HG03039 (cell line): Measurements from ENCODE around the gene SSH3.

Experiments used
- ATAC-seq: cut with Tn5 transposase; IDR thresholded peaks from one replicate; pipeline ENCODE4 v1.9.1; 2021; ENCODE audit warnings: mild to moderate bottlenecking, moderate library complexity; ENCODE audit not compliant: unreplicated experiment

Gene SSH3

DNA sequence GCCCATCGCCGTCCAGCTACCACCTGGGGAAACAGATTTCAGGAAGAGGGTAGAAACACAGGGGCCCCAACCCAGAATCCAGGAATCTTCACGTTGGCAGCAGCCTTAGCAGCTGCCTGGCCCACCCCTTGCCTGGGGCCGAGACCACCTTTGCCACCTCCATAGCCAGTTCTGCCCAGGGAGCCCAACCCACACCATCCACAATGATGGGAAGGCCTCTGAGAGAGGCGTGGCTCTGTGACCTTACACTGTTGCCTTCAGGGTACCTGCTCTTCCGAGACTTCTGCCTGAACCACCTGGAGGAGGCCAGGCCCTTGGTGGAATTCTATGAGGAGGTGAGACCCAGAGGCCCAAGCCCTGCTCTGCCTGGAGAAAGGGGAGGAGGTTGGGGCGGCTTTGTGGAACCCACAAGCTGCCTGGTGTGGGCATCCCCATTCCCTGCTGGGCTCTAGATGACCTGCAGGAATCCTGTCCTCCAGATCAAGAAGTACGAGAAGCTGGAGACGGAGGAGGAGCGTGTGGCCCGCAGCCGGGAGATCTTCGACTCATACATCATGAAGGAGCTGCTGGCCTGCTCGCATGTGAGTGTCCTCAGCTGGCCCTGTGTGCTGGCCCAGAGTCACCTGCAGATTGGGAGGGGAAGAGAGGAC, 24.3 kb upstream of the SSH3 start:
- ATAC-seq: no peak

DNA sequence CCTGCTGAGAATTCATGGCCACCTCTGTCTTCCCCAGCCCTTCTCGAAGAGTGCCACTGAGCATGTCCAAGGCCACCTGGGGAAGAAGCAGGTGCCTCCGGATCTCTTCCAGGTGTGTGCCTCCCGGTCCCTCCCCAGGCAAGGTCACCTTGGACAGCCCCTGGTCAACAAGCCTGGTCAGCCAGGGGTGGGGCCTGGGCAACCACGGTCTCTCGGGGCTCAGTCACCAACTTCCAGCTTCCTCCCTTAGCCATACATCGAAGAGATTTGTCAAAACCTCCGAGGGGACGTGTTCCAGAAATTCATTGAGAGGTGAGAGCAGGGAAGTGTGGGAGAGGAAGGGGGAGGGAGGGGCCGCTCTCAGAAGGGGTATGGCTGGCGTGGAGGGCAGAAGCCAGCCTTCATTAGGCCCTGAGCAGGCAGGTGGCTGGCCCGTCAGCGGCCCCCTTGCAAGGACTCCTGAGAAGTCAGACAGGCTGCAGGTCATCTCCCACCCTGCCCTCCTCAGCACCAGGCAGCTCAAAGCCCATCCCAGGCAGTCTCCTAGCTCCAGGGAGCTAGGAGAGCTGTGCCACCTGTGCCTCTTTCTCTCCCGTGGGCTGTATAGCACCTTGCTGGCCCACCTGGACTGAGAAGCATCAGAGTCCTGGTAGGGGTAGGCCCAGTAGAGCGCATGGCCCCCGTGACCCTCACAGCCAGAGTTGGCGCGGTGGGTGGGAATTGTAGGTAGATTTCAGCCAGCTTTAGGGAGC, 23.6 kb upstream of the SSH3 start:
- ATAC-seq: no peak

DNA sequence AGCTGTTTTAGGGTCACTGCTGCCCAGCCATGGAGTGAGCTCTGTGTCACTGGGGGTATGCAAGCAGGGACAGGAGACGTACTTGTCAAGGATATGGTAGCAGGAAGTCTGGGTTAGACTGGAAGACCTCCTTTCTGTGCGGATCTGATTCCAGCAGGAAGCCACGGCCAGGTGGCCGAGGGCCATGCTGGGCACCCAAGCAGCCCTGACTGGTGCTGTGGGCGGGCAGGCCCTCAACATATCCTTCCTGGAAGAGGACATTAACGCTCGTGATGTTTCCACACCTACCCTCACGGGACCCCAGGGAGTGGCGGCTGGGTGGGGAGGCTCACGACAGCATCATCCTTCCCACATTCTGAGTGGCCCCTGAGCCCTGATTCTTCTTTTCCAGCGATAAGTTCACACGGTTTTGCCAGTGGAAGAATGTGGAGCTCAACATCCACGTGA, 23.0 kb upstream of the SSH3 start:
- ATAC-seq: no peak

- no peak for ATAC-seq
Observed at GRCh38 chr11:67280788-67281551, 22.4 kb upstream of the SSH3 start.

- no peak for ATAC-seq
Observed at GRCh38 chr11:67281552-67282150, 21.7 kb upstream of the SSH3 start.

- no peak for ATAC-seq
Observed at GRCh38 chr11:67282155-67282875, 21.0 kb upstream of the SSH3 start.

- ATAC-seq: no peak
Observed at GRCh38 chr11:67282876-67283371, 20.4 kb upstream of the SSH3 start.

- no peak for ATAC-seq
Observed at GRCh38 chr11:67283481-67283963, 19.8 kb upstream of the SSH3 start.

DNA sequence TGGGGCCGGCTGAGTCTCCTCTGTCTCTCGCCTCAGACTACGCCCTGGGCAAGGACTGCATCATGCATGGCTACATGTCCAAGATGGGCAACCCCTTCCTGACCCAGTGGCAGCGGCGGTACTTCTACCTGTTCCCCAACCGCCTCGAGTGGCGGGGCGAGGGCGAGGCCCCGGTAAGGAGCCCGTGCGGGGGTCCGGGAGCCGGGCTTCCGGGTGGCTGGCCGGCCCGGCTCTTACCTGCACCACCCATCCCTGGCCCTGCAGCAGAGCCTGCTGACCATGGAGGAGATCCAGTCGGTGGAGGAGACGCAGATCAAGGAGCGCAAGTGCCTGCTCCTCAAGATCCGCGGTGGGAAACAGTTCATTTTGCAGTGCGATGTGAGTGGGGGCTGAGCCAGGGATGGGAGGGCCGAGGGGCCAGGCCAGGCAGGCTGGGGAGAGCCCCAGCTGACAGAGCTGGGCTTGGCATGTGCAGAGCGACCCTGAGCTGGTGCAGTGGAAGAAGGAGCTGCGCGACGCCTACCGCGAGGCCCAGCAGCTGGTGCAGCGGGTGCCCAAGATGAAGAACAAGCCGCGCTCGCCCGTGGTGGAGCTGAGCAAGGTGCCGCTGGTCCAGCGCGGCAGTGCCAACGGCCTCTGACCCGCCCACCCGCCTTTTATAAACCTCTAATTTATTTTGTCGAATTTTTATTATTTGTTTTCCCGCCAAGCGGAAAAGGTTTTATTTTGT, 18.4 kb upstream of the SSH3 start:
- ATAC-seq: no peak

DNA sequence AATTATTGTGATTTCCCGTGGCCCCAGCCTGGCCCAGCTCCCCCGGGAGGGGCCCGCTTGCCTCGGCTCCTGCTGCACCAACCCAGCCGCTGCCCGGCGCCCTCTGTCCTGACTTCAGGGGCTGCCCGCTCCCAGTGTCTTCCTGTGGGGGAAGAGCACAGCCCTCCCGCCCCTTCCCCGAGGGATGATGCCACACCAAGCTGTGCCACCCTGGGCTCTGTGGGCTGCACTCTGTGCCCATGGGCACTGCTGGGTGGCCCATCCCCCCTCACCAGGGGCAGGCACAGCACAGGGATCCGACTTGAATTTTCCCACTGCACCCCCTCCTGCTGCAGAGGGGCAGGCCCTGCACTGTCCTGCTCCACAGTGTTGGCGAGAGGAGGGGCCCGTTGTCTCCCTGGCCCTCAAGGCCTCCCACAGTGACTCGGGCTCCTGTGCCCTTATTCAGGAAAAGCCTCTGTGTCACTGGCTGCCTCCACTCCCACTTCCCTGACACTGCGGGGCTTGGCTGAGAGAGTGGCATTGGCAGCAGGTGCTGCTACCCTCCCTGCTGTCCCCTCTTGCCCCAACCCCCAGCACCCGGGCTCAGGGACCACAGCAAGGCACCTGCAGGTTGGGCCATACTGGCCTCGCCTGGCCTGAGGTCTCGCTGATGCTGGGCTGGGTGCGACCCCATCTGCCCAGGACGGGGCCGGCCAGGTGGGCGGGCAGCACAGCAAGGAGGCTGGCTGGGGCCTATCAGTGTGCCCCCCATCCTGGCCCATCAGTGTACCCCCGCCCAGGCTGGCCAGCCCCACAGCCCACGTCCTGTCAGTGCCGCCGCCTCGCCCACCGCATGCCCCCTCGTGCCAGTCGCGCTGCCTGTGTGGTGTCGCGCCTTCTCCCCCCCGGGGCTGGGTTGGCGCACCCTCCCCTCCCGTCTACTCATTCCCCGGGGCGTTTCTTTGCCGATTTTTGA, 17.5 kb upstream of the SSH3 start:
- ATAC-seq: no peak

- ATAC-seq: no peak
Observed at GRCh38 chr11:67286621-67287333, 16.6 kb upstream of the SSH3 start.

GRCh38 chr11:67287355-67288197, 15.8 kb upstream of the SSH3 start:
- ATAC-seq: no peak

GRCh38 chr11:67288198-67288451, 15.2 kb upstream of the SSH3 start:
- ATAC-seq: no peak

DNA sequence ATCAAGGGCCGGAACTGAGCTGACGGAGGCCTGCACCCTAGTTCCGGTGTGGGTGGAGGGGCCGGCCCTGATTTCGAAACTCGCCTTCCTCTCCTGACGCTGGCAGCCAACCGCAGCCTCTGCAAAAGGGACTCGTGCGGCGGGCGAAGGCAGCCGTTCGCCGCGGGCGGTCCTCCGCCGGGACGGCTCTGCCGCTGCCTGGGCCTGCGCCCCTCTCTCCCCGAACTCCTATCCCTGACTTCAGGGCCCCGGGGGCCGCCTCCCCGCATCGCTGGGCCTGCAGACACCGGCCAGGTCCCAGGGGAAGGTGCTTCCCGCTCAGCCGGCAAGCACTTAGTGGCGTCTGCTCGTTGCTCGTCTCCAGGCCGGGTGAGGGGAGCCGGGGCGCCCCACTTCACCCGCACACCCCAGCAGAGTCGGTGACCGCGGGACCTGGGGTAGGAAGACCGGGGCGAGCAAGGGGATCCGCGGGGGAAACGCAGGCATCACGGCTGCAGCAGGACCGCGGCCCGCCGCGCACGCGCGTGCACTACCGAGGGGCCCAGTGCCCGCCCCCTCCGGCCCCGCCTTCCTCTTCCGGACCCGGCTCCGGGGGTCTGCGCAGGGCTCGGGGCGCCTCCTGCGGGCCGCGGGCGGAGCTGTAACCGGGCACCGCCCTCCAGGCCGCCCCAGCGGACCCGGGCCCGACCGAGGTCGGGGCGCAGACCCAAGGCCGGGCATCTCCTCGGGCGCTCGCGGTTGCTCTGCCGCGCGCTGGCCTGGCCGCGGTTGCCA, 14.7 kb upstream of the SSH3 start:
- peak; percentile 59 for ATAC-seq

DNA sequence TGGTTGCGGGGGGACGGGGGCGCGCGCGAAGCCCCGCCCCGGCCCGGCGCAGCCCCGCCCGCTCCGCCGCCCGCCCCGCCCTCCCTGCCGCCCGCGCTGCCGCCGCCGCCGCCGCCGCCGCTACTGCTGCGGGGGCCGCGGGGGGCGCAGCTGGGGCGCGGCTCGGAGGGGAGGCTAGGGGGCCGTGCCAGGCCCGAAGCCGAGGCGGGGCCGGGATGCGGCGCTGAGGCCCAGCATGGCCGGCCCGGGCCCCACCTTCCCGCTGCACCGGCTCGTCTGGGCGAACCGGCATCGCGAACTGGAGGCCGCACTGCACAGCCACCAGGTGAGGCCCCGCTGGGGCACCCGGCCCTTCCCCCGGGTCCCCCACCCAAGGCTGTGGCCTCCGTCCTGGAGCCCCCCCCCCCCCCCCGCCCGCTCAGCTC, 14.1 kb upstream of the SSH3 start, which contains the start of gene ANKRD13D:
Gene ANKRD13D (plus strand): TSS at position 78 of the 425 bp plus-strand sequence. CDS start 158 bp downstream, at position 236.
- no peak for ATAC-seq
